ENCODE data around the gene ZNF3.

Gene ZNF3

GRCh38 chr7:100126239-100126930, 44.9 kb upstream of the ZNF3 start:
- peak overlapping the region; percentile 87 for H3K4me3 ChIP-seq (ENCODE audit: low read depth, low read length)
- DNase-seq (ENCODE audit: low read depth) = no peak
- no peak for TF ChIP-seq CTCF (IDR thresholded peaks at IDR 0.05; ENCODE audit: low read depth, low read length, missing control alignments)

GRCh38 chr7:100124301-100125230, 43.0 kb upstream of the ZNF3 start:
- TF ChIP-seq CTCF (IDR thresholded peaks at IDR 0.05; ENCODE audit: low read depth, low read length, missing control alignments) = no peak
- DNase-seq (ENCODE audit: low read depth) = no peak
- H3K4me3 ChIP-seq (ENCODE audit: low read depth, low read length) = no peak overlapping the region

- TF ChIP-seq CTCF (IDR thresholded peaks at IDR 0.05; ENCODE audit: low read depth, low read length, missing control alignments) = no peak
- H3K4me3 ChIP-seq (ENCODE audit: low read depth, low read length) = no peak overlapping the region
- DNase-seq (ENCODE audit: low read depth) = no peak
These were observed 41.0 kb upstream of the ZNF3 start for GRCh38 chr7:100122568-100122967.

- H3K4me3 ChIP-seq (ENCODE audit: low read depth, low read length) = no peak overlapping the region
- TF ChIP-seq CTCF (IDR thresholded peaks at IDR 0.05; ENCODE audit: low read depth, low read length, missing control alignments) = no peak
- no peak for DNase-seq (ENCODE audit: low read depth)
These were observed 40.5 kb upstream of the ZNF3 start for GRCh38 chr7:100122067-100122466.

- no peak for DNase-seq (ENCODE audit: low read depth)
- no peak overlapping the region; the same call in 1 of the 2 replicates for H3K4me3 ChIP-seq (ENCODE audit: low read depth, low read length)
- no peak for TF ChIP-seq CTCF (IDR thresholded peaks at IDR 0.05; ENCODE audit: low read depth, low read length, missing control alignments)
These were observed 39.2 kb upstream of the ZNF3 start for GRCh38 chr7:100120733-100121036.

- no peak for DNase-seq (ENCODE audit: low read depth)
- H3K4me3 ChIP-seq (ENCODE audit: low read depth, low read length) = peak overlapping the region; percentile 71
- no peak for TF ChIP-seq CTCF (IDR thresholded peaks at IDR 0.05; ENCODE audit: low read depth, low read length, missing control alignments)
These were observed 38.6 kb upstream of the ZNF3 start for GRCh38 chr7:100119970-100120732.
